CD4-positive, alpha-beta T cell treated with Interleukin-15 for 4 hours (primary cell): ENCODE data around the gene F5.

Source experiments
- DNase-seq: peaks from one replicate; pipeline ENCODE4 v3.0.0-alpha.2; 2020; ENCODE audit warnings: low spot score

Gene F5

GRCh38 chr1:169588112-169588511 lies 1.8 kb upstream of the F5 start:
- no peak for DNase-seq

- no peak for DNase-seq
These were observed 250 bp downstream of the F5 start for GRCh38 chr1:169586067-169586394.

GRCh38 chr1:169585181-169585580 lies 1.1 kb downstream of the F5 start:
- no peak for DNase-seq

GRCh38 chr1:169584483-169585144 lies 1.7 kb downstream of the F5 start:
- peak; percentile 28 for DNase-seq

GRCh38 chr1:169577981-169578738 lies 8.1 kb downstream of the F5 start:
- DNase-seq, result no peak

- no peak for DNase-seq
These were observed 9.3 kb downstream of the F5 start for GRCh38 chr1:169576935-169577331.

GRCh38 chr1:169576241-169576934 lies 9.9 kb downstream of the F5 start:
- no peak for DNase-seq

- DNase-seq, result no peak
These were observed 11.9 kb downstream of the F5 start for GRCh38 chr1:169574336-169574735.

- DNase-seq, result peak; percentile 57
These were observed 14.1 kb downstream of the F5 start for GRCh38 chr1:169572187-169572586.

- peak; percentile 45 for DNase-seq
These were observed 14.8 kb downstream of the F5 start for GRCh38 chr1:169571450-169571849.

GRCh38 chr1:169570172-169570574 lies 16.1 kb downstream of the F5 start:
- no peak for DNase-seq

- no peak for DNase-seq
These were observed 17.8 kb downstream of the F5 start for GRCh38 chr1:169568497-169568896.

GRCh38 chr1:169565335-169566271 lies 20.7 kb downstream of the F5 start:
- DNase-seq, result no peak

- no peak for DNase-seq
These were observed 22.6 kb downstream of the F5 start for GRCh38 chr1:169563650-169564049.

- DNase-seq, result no peak
These were observed 23.2 kb downstream of the F5 start for GRCh38 chr1:169563019-169563615.

GRCh38 chr1:169561692-169562091 lies 24.6 kb downstream of the F5 start:
- DNase-seq, result no peak

- no peak for DNase-seq
These were observed 29.1 kb downstream of the F5 start for GRCh38 chr1:169557131-169557530.

- peak; percentile 53 for DNase-seq
These were observed 36.0 kb downstream of the F5 start for GRCh38 chr1:169550294-169550693.

GRCh38 chr1:169548282-169548681 lies 38.0 kb downstream of the F5 start:
- no peak for DNase-seq

- peak; percentile 80 for DNase-seq
These were observed 39.9 kb downstream of the F5 start for GRCh38 chr1:169546087-169546995.

GRCh38 chr1:169545472-169545871 lies 40.8 kb downstream of the F5 start:
- DNase-seq, result no peak
